HG03066 (cell line): Measurements from ENCODE around the gene ZNF536.

Experiments used
- ATAC-seq: cut with Tn5 transposase; IDR thresholded peaks from one replicate; pipeline ENCODE4 v1.9.1; 2021; ENCODE audit warnings: low read depth; ENCODE audit not compliant: unreplicated experiment

Gene ZNF536

GRCh38 chr19:30361721-30362120 is 10.5 kb upstream of the ZNF536 start:
- ATAC-seq, result no peak

GRCh38 chr19:30362156-30362754 is 9.9 kb upstream of the ZNF536 start:
- ATAC-seq, result no peak

GRCh38 chr19:30363073-30363472 is 9.1 kb upstream of the ZNF536 start:
- ATAC-seq, result no peak

GRCh38 chr19:30364866-30365800 is 7.1 kb upstream of the ZNF536 start:
- ATAC-seq, result no peak

- ATAC-seq, result no peak
Observed at GRCh38 chr19:30366282-30366681, 5.9 kb upstream of the ZNF536 start.

GRCh38 chr19:30367006-30367405 is 5.2 kb upstream of the ZNF536 start:
- no peak for ATAC-seq

GRCh38 chr19:30367421-30367820 is 4.8 kb upstream of the ZNF536 start:
- ATAC-seq, result no peak

GRCh38 chr19:30369833-30370232 is 2.4 kb upstream of the ZNF536 start:
- ATAC-seq, result no peak

GRCh38 chr19:30371161-30371836 is 885 bp upstream of the ZNF536 start:
- ATAC-seq, result no peak

GRCh38 chr19:30373593-30373992 is 1.4 kb downstream of the ZNF536 start:
- no peak for ATAC-seq

GRCh38 chr19:30374539-30374864 is 2.3 kb downstream of the ZNF536 start:
- ATAC-seq, result no peak

GRCh38 chr19:30374865-30375552 is 2.8 kb downstream of the ZNF536 start:
- no peak for ATAC-seq

GRCh38 chr19:30375553-30376031 is 3.4 kb downstream of the ZNF536 start:
- ATAC-seq, result no peak

- ATAC-seq, result no peak
Observed at GRCh38 chr19:30376272-30376671, 4.1 kb downstream of the ZNF536 start.

- no peak for ATAC-seq
Observed at GRCh38 chr19:30376826-30377425, 4.7 kb downstream of the ZNF536 start.

GRCh38 chr19:30378701-30379100 is 6.5 kb downstream of the ZNF536 start:
- no peak for ATAC-seq

- ATAC-seq, result no peak
Observed at GRCh38 chr19:30379841-30380610, 7.8 kb downstream of the ZNF536 start.

- ATAC-seq, result no peak
Observed at GRCh38 chr19:30381366-30381765, 9.2 kb downstream of the ZNF536 start.

- no peak for ATAC-seq
Observed at GRCh38 chr19:30385174-30385573, 13.0 kb downstream of the ZNF536 start.

- ATAC-seq, result no peak
Observed at GRCh38 chr19:30385666-30386065, 13.5 kb downstream of the ZNF536 start.
